Left forelimb (tissue), 1 donor: ENCODE measurements around the gene NIPAL3.
"Not testable (repeated sequence)": the region's sequence is repeated elsewhere in the genome, so short reads cannot be mapped to it uniquely, and the experiment has no call there.

Experiments
- DNase-seq: peaks from one replicate; pipeline ENCODE4 v3.0.0-alpha.2; 2018; ENCODE audit warnings: low spot score

NIPAL3 gene

DNA sequence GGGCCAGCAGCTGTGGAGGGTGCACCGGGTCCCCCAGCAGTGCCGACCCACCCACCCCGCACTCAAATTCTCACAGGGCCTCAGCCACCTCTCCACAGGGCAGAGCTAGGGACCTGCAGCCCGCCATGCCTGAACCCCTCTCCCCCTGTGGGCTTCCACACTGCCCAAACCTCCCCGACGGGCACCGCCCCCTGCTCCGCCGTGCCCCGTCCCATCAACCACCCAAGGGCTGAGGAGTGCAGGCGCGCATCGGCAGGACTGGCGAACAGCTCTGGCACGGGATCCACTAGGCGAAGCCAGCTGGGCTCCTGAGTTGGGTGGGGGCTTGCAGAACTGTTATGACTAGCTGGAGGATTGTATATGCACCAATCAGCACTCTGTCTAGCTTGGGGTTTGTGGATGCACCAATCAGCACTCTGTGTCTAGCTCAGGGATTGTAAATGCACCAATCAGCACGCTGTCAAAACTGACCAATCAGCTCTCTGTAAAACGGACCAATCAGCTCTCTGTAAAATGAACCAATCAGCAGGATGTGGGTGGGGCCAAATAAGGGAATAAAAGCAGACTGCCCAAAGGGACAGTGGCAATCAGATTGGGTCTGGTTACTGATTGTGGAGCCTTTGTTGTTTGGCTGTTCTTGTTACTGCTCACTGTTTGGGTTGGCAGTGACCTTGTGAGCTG lies 74.6 kb downstream of the NIPAL3 start:
- DNase-seq, result no peak

DNA sequence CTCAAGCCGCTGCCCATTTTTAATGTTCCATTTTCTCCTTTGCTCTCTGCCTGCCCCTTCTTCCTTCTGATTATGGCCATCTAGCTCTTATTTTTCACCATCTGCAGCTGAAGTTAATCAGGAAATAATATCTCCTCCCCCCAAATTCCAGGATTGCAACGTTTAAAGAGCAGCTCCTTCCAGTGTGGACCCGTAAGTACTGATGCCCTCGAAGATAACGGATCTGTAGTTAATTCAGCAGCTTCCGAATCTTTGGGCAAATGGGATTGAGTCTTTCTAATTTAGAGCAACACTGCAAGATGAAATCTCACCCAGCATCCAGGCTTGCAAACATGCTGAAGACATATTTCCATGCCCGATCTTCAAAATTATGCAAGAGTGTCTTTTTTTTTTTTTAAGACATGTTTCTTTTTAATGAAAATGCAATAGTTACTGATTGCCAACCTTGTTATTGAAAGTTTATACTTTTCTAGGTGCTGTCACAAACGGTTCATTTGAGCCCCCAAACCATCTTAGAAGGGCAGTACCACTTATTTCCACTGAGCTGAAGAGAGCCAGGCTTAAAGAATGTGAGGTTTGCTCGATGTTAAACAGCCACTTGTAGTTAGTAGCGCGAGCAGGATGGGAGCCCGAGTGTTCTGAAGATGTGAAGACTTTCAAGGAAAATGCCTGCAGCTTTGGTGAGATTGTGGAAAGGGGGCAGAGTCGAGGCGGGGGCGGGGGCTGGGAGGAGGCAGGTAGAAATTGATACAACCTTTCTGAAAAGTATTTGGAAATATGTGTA lies 76.2 kb downstream of the NIPAL3 start:
- DNase-seq, result no peak

DNA sequence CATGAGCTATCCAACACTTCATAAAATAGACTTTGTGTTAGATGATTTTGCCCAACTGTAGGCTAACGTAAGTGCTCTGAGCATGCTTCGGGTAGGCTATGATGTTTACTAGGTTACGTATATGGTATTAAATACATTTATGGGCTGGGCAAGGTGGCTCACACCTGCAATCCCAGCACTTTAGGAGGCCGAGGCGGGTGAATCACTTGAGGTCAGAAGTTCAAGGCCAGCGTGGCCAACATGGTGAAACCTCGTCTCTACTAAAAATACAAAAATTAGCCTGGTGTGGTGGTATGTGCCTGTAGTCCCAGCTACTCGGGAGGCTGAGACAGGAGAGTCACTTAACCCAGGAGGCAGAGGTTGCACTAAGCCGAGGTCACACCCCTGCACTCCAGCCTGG lies 77.3 kb downstream of the NIPAL3 start:
- not testable (repeated sequence) for DNase-seq

DNA sequence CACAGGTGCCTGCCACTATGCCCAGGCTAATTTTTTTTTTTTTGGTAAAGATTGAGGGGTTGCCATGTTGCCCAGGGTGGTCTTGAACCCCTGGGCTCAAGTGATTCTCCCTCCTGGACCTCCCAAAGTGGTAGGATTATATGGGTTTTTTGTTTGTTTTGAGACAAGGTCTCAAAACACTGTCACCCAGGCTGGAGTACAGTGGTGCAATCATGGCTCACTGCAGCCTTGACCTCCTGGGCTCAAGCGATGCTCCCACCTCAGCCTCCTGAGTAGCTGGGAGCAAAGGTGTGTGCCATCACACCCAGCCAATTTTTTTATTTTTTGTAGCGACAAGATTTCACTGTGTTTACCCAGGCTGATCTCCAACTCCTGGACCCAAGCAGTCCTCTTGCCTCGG lies 78.2 kb downstream of the NIPAL3 start:
- no peak for DNase-seq

GRCh38 chr1:24498589-24498988 lies 83.0 kb downstream of the NIPAL3 start:
- no peak for DNase-seq

- no peak for DNase-seq
These were observed 84.9 kb downstream of the NIPAL3 start for GRCh38 chr1:24500448-24501048.

DNA sequence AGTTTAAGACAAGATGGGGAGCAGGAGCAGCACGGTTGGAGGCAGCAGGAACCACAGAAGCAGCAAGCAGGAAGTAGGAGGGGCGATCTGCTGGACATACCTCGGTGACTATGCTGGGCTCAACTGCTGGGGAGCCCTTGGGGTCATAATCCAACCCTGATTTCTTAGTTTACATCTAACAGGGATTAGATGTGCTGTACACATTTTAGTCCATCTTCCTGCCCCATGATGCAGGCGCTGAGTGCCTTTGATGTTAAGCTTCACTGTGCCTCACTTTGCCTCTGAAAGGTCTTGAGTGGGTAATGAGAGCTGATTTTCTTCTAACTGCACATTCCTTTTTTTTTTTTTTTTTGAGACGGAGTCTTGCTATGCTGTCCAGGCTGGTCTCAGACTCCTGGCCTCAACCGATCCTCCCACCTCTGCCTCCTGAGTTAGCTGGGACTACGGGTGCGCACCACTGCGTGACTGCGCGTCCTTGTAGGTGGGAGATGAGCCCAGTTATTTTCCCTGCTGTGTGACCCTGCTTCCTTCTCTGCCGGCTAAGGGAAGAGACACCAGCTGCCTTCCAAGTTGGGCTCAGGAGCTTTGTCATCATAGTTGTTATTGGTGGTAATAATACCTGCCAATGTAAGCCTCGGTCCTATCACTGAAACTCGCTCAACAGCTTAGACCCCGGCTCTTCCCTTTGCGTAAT lies 85.9 kb downstream of the NIPAL3 start:
- DNase-seq, result no peak

DNA sequence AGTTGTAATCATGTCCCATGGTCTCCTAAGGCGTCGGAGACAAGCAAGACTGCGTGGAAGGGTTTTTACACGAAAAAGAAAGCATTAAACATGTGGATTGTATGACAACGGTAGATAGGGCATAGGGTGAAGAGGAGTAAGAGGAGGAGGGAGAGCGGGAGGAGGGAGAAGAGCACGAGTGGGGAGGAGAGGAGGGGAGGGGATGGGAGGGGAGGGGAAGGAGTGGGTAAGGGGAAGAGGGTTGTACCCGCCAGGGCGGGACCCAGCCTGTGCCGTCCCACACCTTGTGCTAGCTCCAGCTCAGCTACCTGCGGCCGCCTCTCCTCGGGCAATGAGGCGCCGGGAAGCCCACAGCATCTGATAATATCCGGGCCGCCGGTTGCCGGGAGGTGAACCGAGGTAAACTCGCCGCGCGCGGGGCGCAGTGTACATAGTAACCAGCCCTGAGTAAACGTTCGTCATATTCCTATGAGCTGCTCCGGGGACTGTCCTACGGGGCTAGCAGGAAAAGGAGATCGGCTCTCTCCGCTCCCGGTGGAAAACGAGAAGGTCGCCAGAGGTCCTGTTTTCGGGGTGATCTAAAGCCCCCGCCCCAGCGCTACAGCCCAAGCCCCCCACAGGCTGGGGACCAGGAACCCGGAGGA lies 86.6 kb downstream of the NIPAL3 start:
- DNase-seq, result peak; percentile 74

DNA sequence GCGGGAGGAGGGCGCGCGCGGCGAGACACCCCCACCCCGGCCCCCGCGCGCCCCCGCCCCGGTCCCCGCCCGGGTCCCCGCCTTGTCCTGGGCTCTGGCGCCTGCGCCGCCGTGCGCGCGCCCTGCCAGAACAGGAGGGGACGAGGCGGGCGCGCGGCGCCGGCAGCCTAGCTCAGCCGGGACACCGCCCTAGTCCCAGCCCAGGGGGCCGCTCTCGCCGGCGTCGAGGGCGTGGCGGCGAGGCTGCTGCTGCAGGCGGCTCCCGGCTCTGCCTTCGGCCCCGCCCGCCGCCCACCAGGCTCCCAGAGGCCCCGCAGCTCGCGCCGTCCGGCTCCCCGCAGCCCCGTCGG lies 87.1 kb downstream of the NIPAL3 start, which contains the start of gene RCAN3:
Gene RCAN3 (plus strand): TSS at position 128 of the 350 bp plus-strand sequence. CDS start 11,537 bp downstream, outside the sequence.
- peak; percentile 85 for DNase-seq

GRCh38 chr1:24503059-24503751 lies 87.6 kb downstream of the NIPAL3 start:
- no peak for DNase-seq

- DNase-seq, result no peak
These were observed 88.4 kb downstream of the NIPAL3 start for GRCh38 chr1:24503870-24504523.

DNA sequence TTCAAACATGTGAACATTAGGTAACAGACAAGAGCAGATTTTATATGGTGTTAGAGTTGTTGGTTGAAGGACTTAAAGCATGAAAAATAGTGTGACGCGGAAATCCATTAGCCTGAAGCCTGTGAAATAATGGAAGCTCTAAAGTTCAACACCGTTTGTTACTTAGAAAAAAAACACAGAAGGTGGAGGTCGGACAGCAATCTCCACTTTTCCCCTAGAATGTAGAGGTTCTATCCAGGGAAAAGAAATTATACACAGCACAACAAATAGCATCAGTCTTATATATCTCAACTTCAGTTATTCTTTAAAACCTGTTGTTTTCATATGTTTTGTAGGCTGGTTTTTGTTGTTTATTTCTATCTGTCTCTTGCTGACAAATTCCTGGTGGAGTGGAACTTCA lies 89.0 kb downstream of the NIPAL3 start:
- no peak for DNase-seq

GRCh38 chr1:24505816-24506215 lies 90.2 kb downstream of the NIPAL3 start:
- no peak for DNase-seq

GRCh38 chr1:24506691-24507381 lies 91.2 kb downstream of the NIPAL3 start:
- no peak for DNase-seq

GRCh38 chr1:24507405-24507804 lies 91.8 kb downstream of the NIPAL3 start:
- no peak for DNase-seq

GRCh38 chr1:24508911-24509310 lies 93.3 kb downstream of the NIPAL3 start:
- no peak for DNase-seq

GRCh38 chr1:24513706-24514105 lies 98.1 kb downstream of the NIPAL3 start:
- no peak for DNase-seq

DNA sequence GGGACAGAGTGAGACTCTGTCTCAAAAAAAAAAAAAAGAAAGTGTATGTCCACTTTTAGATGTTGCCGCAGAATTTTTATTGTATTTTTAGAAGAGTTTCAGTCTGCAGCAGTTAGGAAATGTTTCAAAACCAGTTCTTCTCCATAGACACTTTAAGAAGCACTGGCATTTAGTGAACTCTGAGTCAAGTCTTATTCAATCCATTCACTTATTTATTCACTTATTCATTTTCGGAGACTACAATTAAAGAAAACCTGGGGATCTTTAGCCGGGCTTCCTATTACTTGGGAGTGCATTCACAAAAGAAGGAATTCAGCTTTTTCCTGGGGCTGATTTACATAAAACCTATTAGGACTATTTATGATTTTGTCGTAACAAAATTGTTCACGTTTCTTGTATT lies 99.3 kb downstream of the NIPAL3 start:
- no peak for DNase-seq

DNA sequence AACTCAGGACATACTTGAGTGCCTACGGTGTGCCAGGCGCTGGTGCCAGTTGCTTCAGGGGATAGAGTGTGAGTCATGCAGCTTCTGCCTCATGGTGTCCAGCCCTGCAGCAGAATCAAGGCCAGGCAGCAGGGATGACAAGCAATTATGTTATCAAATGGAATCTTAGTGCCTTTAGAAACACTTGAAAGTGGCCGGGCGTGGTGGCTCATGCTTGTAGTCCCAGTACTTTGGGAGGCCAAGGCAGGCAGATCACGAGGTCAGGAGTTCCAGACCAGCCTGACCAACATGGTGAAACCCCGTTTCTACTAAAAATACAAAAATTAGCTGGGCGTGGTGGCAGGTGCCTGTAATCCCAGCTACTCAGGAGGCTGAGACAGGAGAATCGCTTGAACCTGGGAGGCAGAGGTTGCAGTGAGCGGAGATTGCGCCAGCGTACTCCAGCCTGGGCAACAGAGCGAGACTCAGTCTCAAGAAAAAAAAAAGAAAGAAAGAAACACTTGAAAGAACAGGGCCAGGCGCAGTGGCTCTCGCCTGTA lies 100.1 kb downstream of the NIPAL3 start:
- not testable (repeated sequence) for DNase-seq

DNA sequence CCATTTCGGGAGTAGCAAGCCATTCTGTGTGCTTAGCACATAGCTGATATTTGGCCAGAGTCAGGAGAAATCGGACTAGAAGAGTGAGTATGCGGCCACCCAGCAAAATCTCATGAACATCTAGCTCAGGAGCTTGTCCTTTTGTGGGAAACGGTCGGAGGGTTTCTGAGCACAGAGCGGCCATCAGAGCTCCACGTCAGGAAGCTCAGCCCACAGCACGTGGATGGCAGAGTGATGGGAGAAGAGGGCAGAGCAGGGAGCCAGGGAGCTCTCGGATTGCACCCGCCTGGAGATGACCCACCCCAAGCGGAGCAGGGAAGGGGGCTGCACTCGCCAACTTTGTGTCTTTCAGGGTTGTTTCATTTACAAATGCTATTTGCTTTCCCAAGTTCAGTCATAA lies 100.9 kb downstream of the NIPAL3 start:
- DNase-seq, result no peak
